Middle frontal gyrus (tissue), 1 donor: Measurements from ENCODE around the gene HSPG2.
A peak's percentile ranks its signal among the peaks of the same experiment; 100 is the strongest.
"Not testable (repeated sequence)": the region's sequence is repeated elsewhere in the genome, so short reads cannot be mapped to it uniquely, and the experiment has no call there.

Source experiments
- DNase-seq: peaks from one replicate; pipeline ENCODE4 v3.0.0-alpha.2; 2015; ENCODE audit warnings: low spot score; ENCODE audit errors: extremely low spot score

Gene HSPG2

GRCh38 chr1:21937034-21937371 is at the start of gene HSPG2:
Gene HSPG2 (minus strand): TSS chr1:21937310. CDS start chr1:21937217, 93 bp downstream.
- DNase-seq = no peak

GRCh38 chr1:21986386-21986785 is 49.3 kb upstream of the HSPG2 start:
- not testable (repeated sequence) for DNase-seq

- not testable (repeated sequence) for DNase-seq
These were observed 48.8 kb upstream of the HSPG2 start for GRCh38 chr1:21985893-21986292.

GRCh38 chr1:21983539-21983938 is 46.4 kb upstream of the HSPG2 start:
- not testable (repeated sequence) for DNase-seq

GRCh38 chr1:21982122-21982521 is 45.0 kb upstream of the HSPG2 start:
- not testable (repeated sequence) for DNase-seq

- not testable (repeated sequence) for DNase-seq
These were observed 44.1 kb upstream of the HSPG2 start for GRCh38 chr1:21981253-21981652.

- DNase-seq = not testable (repeated sequence)
These were observed 43.6 kb upstream of the HSPG2 start for GRCh38 chr1:21980515-21981220.

- DNase-seq = not testable (repeated sequence)
These were observed 41.1 kb upstream of the HSPG2 start for GRCh38 chr1:21978209-21978608.

GRCh38 chr1:21976703-21977239 is 39.7 kb upstream of the HSPG2 start, which contains the start of gene CELA3B:
Gene CELA3B (plus strand): TSS chr1:21977022. CDS start chr1:21977040, 18 bp downstream.
- not testable (repeated sequence) for DNase-seq

GRCh38 chr1:21975296-21975695 is 38.2 kb upstream of the HSPG2 start:
- not testable (repeated sequence) for DNase-seq

- DNase-seq = not testable (repeated sequence)
These were observed 37.6 kb upstream of the HSPG2 start for GRCh38 chr1:21974699-21975098.

- DNase-seq = not testable (repeated sequence)
These were observed 36.8 kb upstream of the HSPG2 start for GRCh38 chr1:21973948-21974347.

- not testable (repeated sequence) for DNase-seq
These were observed 35.9 kb upstream of the HSPG2 start for GRCh38 chr1:21972973-21973441.

GRCh38 chr1:21970523-21970922 is 33.4 kb upstream of the HSPG2 start:
- not testable (repeated sequence) for DNase-seq

GRCh38 chr1:21969066-21969465 is 32.0 kb upstream of the HSPG2 start:
- not testable (repeated sequence) for DNase-seq

- DNase-seq = not testable (repeated sequence)
These were observed 30.1 kb upstream of the HSPG2 start for GRCh38 chr1:21967216-21967615.

GRCh38 chr1:21966247-21967000 is 29.3 kb upstream of the HSPG2 start:
- DNase-seq = no peak

- peak; percentile 6 for DNase-seq
These were observed 26.5 kb upstream of the HSPG2 start for GRCh38 chr1:21963477-21964217.

GRCh38 chr1:21961799-21962198 is 24.7 kb upstream of the HSPG2 start:
- DNase-seq = no peak

- no peak for DNase-seq
These were observed 24.2 kb upstream of the HSPG2 start for GRCh38 chr1:21961337-21961736.
